T-helper 17 cell (primary cell): ENCODE results near the gene CBX3. TPM values are rescaled to one million over a fixed set of nuclear protein-coding genes. Genes with fewer than 3 reads are reported as not detected.
"Not testable (repeated sequence)": the region's sequence is repeated elsewhere in the genome, so short reads cannot be mapped to it uniquely, and the experiment has no call there.

Experiments used
- ATAC-seq: fragments of 150-1000 bp; cut with Tn5 transposase; 2 replicates; pipeline ENCODE4 v1.10.0; 2021; ENCODE audit warnings: mild to moderate bottlenecking, moderate library complexity
- DNase-seq, 3 donors: peaks; one replicate each; pipeline versions ENCODE4 v3.0.0 to v3.0.0-alpha.2; 2020 to 2021
- H3K9me3 ChIP-seq: one replicate; pipeline ENCODE4 v1.7.0; 2013; ENCODE audit warnings: low read length, mild to moderate bottlenecking; ENCODE audit not compliant: control insufficient read depth, poor library complexity, severe bottlenecking
- H3K27ac Mint-ChIP-seq: one replicate; pipeline ENCODE4 v1.8.0; 2022; ENCODE audit warnings: mild to moderate bottlenecking, moderate library complexity, mixed read lengths
- H3K27me3 Mint-ChIP-seq: one replicate; pipeline ENCODE4 v1.8.0; 2022; ENCODE audit warnings: mixed read lengths
- H3K36me3 Mint-ChIP-seq: one replicate; pipeline ENCODE4 v1.8.0; 2022; ENCODE audit warnings: low read depth, mixed read lengths
- H3K4me1 Mint-ChIP-seq: one replicate; pipeline ENCODE4 v1.8.0; 2022; ENCODE audit warnings: mild to moderate bottlenecking, mixed read lengths
- H3K4me3 Mint-ChIP-seq: one replicate; pipeline ENCODE4 v1.8.0; 2022; ENCODE audit warnings: mild to moderate bottlenecking, moderate library complexity, mixed read lengths
- total RNA-seq, 4 donors: library from RNA in 2 of 4; stranded (reverse) in 2 of 4; gene quantifications; one replicate each; pipeline ENCODE4 v1.2.3 and lab custom pipeline; 2022 to 2026

Gene CBX3
- total RNA-seq, 2 donors from 2014 or later, result 98.3 to 102 TPM

GRCh38 chr7:26186364-26187311, 14.9 kb upstream of the CBX3 start:
- Mint-ChIP-seq H3K27ac (peak overlapping the region; percentile 99), H3K4me1 (peaks cover 39% of the 10 kb centered on the region), H3K27me3 (no peaks in the 10 kb centered on the region), H3K36me3 (peaks cover 5% of the 10 kb centered on the region), H3K4me3 (peak overlapping the region; percentile 72)
- no peak for DNase-seq
- peak; percentile 10 for ATAC-seq
- no peaks in the 10 kb centered on the region for H3K9me3 ChIP-seq

GRCh38 chr7:26187380-26188205, 14.0 kb upstream of the CBX3 start:
- peak; percentile 30 for ATAC-seq
- no peak for DNase-seq
- H3K27me3 Mint-ChIP-seq, result no peaks in the 10 kb centered on the region
- H3K27ac Mint-ChIP-seq, result peak overlapping the region; percentile 99
- peaks cover 46% of the 10 kb centered on the region for H3K4me1 Mint-ChIP-seq
- no peaks in the 10 kb centered on the region for H3K9me3 ChIP-seq
- peak overlapping the region; percentile 72 for H3K4me3 Mint-ChIP-seq
- H3K36me3 Mint-ChIP-seq, result peaks cover 8% of the 10 kb centered on the region

GRCh38 chr7:26188206-26188956, 13.2 kb upstream of the CBX3 start:
- ATAC-seq, result peak; percentile 13
- Mint-ChIP-seq H3K27me3 (no peaks in the 10 kb centered on the region), H3K4me3 (peak overlapping the region; percentile 72), H3K27ac (peak overlapping the region; percentile 99), H3K4me1 (peaks cover 54% of the 10 kb centered on the region), H3K36me3 (peaks cover 12% of the 10 kb centered on the region)
- DNase-seq, result no peak
- no peaks in the 10 kb centered on the region for H3K9me3 ChIP-seq

- no peaks in the 10 kb centered on the region for H3K27me3 Mint-ChIP-seq
- peak overlapping the region; percentile 99 for H3K27ac Mint-ChIP-seq
- ATAC-seq (peak; percentile 2), DNase-seq (no peak)
- peaks cover 60% of the 10 kb centered on the region for H3K4me1 Mint-ChIP-seq
- peak overlapping the region; percentile 52 for H3K4me3 Mint-ChIP-seq
- H3K36me3 Mint-ChIP-seq, result peaks cover 13% of the 10 kb centered on the region
- no peaks in the 10 kb centered on the region for H3K9me3 ChIP-seq
Measured at GRCh38 chr7:26188957-26189541, 12.5 kb upstream of the CBX3 start.

GRCh38 chr7:26189697-26190096, 11.8 kb upstream of the CBX3 start:
- ATAC-seq (no peak), DNase-seq (no peak)
- Mint-ChIP-seq H3K27ac (peak overlapping the region; percentile 99), H3K27me3 (no peaks in the 10 kb centered on the region), H3K4me1 (peaks cover 67% of the 10 kb centered on the region), H3K4me3 (peak overlapping the region; percentile 52), H3K36me3 (peaks cover 13% of the 10 kb centered on the region)
- H3K9me3 ChIP-seq, result no peaks in the 10 kb centered on the region

GRCh38 chr7:26190417-26190869, 11.1 kb upstream of the CBX3 start:
- Mint-ChIP-seq H3K27me3 (no peaks in the 10 kb centered on the region), H3K4me3 (peak overlapping the region; percentile 59), H3K27ac (peak overlapping the region; percentile 99), H3K36me3 (peaks cover 13% of the 10 kb centered on the region), H3K4me1 (peaks cover 71% of the 10 kb centered on the region)
- no peaks in the 10 kb centered on the region for H3K9me3 ChIP-seq
- ATAC-seq (no peak), DNase-seq (no peak)

- Mint-ChIP-seq H3K27me3 (no peaks in the 10 kb centered on the region), H3K4me1 (peaks cover 74% of the 10 kb centered on the region), H3K4me3 (peak overlapping the region; percentile 89), H3K36me3 (peaks cover 16% of the 10 kb centered on the region), H3K27ac (peak overlapping the region; percentile 99)
- no peak for DNase-seq
- H3K9me3 ChIP-seq, result no peaks in the 10 kb centered on the region
- ATAC-seq, result no peak
Measured at GRCh38 chr7:26191233-26191973, 10.1 kb upstream of the CBX3 start.

- ATAC-seq (no peak), DNase-seq (no peak)
- H3K27me3 Mint-ChIP-seq, result no peaks in the 10 kb centered on the region
- peak overlapping the region; percentile 99 for H3K27ac Mint-ChIP-seq
- H3K9me3 ChIP-seq, result no peaks in the 10 kb centered on the region
- peak overlapping the region; percentile 89 for H3K4me3 Mint-ChIP-seq
- H3K4me1 Mint-ChIP-seq, result peaks cover 76% of the 10 kb centered on the region
- peaks cover 20% of the 10 kb centered on the region for H3K36me3 Mint-ChIP-seq
Measured at GRCh38 chr7:26191974-26192479, 9.5 kb upstream of the CBX3 start.

GRCh38 chr7:26192485-26193087, 9.0 kb upstream of the CBX3 start:
- H3K4me3 Mint-ChIP-seq, result peak overlapping the region; percentile 89
- peak overlapping the region; percentile 99 for H3K27ac Mint-ChIP-seq
- ATAC-seq, result no peak
- no peak for DNase-seq
- H3K9me3 ChIP-seq, result no peaks in the 10 kb centered on the region
- H3K4me1 Mint-ChIP-seq, result peaks cover 75% of the 10 kb centered on the region
- no peaks in the 10 kb centered on the region for H3K27me3 Mint-ChIP-seq
- peaks cover 20% of the 10 kb centered on the region for H3K36me3 Mint-ChIP-seq

GRCh38 chr7:26193432-26194207, 7.9 kb upstream of the CBX3 start:
- ATAC-seq (peak; percentile 24), DNase-seq (no peak)
- Mint-ChIP-seq H3K4me1 (peaks cover 71% of the 10 kb centered on the region), H3K27ac (peak overlapping the region; percentile 99), H3K4me3 (peak overlapping the region; percentile 89), H3K36me3 (peaks cover 20% of the 10 kb centered on the region), H3K27me3 (no peaks in the 10 kb centered on the region)
- H3K9me3 ChIP-seq, result no peaks in the 10 kb centered on the region

- Mint-ChIP-seq H3K4me1 (peaks cover 69% of the 10 kb centered on the region), H3K27ac (peak overlapping the region; percentile 99), H3K36me3 (peaks cover 22% of the 10 kb centered on the region), H3K4me3 (peak overlapping the region; percentile 89)
- not testable (repeated sequence) for H3K27me3 Mint-ChIP-seq, DNase-seq, ATAC-seq, H3K9me3 ChIP-seq
Measured at GRCh38 chr7:26194764-26195163, 6.8 kb upstream of the CBX3 start.
